IPS DF 4.7 (cell line): ENCODE data around the gene HOXA13.

ENCODE experiments used
- DNase-seq: peaks from one replicate; pipeline ENCODE4 v3.0.0-alpha.2; 2013; ENCODE audit warnings: low spot score; ENCODE audit errors: extremely low read depth

HOXA13 gene

DNA sequence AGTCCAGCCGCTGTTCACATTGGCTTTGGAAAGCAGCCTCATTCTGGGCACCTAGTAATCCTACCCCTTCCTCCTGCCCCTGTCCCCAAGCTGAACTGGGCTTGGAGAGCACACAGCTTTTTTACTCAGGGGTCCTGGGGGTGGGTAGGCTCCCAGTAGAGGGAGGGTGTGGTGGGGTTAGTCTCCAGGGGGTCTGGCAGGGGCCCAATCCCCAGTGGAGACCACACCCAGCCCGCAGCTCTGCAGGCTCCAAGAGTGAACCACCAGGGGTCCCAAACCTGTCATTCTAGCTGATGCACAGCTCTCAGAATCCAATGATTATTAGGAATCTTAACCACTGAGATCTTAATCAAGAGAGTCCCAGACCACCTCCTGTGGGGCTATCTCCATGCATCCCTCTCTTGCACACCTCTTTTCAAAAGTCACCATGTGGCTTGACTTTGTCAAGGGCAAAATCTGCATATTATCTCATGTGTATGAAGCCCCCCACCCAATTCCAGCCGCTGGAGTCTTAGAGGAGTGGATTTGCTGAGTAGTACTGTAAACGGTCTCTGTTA, 17.5 kb downstream of the HOXA13 start:
- DNase-seq, result no peak

DNA sequence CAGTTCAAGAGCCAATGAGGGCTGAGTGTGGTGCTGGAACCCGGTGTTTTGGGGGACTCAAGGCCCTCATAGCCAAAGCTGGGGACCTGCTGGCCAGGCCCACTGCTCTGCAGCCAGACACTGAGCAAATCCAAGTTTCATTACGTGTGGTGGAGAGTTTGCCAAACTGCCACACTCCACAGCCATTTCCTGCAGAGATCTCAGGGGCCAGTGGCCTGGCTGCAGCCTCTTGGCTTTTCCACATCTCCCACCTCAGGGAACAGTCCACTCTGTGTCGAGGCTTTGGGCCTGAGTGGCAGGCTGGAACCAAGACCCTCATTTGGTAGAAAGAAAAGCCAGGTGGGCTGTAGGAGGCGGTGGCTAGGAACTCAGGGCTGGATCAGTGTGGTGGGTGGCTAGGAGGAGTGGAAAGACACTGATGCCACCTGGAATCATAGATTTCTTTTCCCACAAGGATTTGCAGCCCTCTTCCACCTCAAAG, 18.1 kb downstream of the HOXA13 start:
- DNase-seq, result no peak

DNA sequence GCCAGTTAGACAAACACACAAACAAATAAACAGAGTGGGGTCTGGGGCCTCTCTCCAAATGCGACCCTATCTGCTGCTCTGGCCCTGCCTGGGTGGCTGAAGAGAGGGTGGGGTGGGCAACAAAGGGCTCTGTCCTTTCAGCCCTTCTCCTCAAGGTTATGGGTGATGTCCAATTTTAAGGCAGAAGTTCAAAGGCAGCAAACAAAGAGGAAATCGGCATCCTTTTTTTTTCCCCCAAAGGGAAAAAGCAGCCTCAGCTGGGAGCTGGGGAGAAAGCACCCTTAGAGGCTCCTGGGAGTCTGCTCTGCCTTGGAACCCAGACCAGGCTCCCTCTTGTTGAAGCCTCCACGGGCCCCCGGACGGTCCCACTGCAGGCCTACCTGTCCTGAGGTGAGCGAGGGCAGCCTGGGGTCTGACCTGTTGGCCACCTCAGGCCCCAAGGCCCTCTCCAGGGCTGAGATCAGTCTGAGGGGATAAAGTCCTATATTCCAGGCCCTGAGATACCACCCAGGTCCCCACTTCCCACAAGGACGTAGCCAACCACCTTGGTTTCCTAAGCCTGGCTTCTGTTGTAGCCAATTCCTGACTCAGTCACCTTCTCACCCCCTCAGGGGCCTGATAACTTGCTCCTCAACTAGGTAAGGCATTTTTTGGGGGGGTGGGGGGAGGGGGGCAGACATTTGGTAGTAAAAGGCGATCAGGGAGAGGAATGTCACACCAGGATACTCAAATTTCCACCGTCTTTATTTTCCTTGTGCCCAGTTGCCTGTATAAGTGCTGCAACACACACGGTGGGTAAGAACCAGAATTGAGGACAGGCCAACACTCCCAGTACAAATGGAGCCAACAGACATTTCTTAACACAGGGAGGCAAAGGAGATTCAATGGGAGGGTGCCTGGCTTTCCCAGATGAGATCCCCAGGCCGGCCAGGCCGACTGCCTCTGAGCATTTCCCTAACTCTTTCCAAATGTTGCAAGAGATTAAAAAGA, 19.2 kb downstream of the HOXA13 start:
- DNase-seq, result no peak

DNA sequence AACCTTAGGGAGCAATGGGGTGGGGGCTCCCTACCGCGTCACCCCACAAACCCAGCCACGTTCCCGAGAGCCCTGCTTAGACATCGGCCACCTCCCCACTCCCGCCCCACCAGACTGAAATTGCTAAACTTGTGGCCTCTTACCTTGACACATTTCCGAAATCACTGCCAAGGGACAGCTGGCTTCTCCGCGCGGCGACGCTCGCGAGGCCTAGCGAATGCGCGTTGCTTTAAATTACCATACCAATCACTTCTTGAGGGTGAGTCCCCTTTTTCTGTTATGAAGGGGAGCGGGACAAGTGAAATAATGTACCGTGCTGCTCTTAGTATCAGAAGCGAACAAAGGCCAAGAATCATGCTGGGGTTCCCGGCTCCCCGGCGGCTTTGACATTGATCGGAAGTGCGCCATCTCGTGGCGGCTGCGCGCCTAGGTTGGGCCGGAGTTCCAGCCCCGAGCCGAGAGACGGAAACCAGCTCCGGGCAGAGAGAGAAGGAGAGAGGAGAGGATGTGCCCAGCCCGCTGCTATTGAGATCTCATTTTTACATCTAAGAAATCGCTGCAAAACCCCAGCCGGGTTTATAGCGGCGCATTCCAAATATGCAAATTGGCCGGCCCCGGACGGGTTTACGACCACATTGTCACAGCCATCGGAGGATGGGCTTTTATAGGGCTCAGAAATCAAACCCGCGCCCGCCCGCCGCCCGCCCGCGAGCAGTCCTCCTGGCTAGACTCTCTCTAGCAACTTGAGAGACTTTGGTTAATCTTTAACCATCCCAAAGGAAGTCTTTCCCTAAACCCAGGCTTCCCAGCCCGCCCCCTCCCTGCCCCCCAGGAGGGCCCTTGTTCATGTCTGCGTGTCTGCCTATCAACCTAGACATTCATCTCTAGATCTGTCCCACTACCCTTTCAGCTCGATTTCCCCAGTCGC, 20.1 kb downstream of the HOXA13 start:
- DNase-seq, result no peak

DNA sequence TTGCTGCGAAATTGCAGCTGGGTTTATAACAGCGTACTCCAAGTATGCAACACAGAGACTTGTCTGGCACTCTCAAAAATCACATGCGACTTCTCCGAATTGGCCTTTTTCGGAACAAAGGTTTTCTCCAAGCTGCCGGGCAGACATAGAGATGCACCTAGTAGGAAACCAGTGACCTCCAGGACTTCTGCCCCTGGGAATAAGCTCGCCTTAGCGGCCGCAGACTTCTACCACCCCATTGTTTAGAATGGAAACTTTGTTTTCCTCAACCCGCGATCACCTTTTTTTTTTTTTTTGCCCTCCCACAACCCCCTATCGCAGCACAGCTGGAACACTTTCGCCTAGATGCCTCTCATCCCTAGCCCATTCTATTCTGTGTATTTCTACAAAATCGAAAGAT, 20.9 kb downstream of the HOXA13 start:
- DNase-seq, result no peak

DNA sequence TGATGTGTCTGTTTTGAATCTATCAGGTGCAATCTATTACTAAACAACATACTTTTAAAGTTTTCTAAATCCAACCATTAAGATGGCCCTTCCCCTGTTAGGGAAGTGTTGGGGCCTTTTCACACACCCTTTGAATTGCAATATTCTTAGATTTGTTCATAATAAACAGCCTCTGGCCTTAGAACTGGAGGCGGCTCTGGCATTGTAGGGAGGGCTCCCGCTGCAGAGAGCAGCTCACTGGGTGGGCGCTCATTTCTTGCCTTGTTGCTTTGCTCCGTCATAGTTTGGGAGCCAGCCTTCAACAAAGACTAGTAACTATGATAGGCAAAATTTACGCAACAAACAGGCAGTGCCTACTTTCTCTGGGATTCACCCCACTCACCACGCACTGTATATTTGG, 21.5 kb downstream of the HOXA13 start:
- no peak for DNase-seq

DNA sequence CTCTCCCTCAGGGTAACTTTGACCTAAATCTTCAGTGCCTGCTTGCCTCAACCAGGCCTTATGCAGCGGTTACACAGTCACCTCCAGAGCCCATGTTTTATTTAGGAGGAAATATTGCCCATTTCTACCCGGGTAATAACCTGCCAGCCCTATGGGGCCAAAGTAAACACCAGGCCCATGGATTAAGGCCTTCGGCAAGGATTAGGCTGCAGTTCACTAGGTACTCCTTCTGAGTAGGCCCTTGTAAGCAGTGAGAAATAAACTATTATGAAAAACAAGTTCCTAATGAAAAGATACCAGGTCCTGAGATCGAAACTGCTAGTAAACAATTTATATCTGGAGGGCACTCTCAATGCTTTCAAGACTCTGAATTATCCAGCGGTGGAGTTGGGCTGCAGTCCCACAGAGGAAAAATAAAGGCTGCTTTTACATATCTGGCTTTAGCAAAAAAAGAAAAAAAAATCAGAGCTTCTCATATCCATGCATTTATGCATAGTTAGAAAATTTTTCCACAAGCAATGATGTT, 22.0 kb downstream of the HOXA13 start:
- no peak for DNase-seq

DNA sequence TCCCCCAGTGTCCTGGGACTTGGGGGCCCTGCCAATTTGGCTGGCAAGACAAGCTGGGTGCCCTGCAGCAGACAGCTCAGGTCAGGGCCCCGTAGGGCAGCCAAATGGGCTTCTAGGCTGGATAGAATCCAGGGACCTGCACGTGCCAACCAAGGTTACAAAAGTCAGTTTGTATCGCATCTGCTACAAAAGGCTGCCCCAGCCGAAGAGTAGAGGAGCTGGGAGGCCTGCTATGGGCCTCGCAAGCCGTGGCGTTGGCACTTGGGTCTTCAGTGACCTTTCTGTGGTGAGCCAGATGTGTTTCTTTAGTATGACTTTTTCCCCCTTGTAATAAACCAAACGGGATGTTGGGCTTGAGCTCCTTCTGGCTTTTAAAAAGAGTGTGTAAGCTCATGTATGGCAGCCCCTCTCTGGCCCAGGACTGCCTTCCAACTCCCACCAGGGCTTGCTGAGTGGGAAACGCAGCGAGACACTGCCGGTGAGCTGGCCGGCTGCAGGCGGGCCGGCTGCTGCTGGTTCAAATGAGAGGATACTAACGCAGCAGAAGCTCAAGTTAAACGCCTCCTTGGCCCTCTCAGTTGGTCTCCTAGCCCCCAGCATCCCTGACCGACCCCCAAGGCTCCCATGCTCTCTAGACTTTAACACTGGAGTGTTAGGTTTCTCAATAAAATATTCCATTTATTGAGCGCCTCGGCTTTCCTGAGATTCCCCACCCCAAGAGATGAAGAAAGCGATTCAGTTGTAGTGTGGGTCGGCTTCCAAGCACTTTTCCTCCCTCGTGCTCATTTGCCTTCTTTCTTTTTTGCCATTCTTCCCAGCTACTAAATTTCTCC, 22.7 kb downstream of the HOXA13 start:
- DNase-seq, result no peak

DNA sequence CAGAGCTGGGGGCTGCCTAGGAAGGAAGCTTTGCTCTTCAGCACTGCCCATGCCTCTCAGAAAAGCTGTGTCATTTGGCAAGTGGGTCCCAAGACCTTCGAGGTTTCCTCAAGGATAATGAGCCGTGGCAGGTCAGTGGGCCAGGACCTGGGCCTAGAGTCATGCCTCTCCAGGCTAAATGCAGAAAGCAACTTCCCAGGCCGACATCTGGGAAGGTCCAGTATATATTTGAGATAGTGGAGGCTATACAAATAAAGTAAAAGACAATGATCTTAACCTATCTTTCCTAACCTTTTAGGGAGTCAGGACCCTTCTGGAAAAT, 23.4 kb downstream of the HOXA13 start:
- DNase-seq, result no peak

DNA sequence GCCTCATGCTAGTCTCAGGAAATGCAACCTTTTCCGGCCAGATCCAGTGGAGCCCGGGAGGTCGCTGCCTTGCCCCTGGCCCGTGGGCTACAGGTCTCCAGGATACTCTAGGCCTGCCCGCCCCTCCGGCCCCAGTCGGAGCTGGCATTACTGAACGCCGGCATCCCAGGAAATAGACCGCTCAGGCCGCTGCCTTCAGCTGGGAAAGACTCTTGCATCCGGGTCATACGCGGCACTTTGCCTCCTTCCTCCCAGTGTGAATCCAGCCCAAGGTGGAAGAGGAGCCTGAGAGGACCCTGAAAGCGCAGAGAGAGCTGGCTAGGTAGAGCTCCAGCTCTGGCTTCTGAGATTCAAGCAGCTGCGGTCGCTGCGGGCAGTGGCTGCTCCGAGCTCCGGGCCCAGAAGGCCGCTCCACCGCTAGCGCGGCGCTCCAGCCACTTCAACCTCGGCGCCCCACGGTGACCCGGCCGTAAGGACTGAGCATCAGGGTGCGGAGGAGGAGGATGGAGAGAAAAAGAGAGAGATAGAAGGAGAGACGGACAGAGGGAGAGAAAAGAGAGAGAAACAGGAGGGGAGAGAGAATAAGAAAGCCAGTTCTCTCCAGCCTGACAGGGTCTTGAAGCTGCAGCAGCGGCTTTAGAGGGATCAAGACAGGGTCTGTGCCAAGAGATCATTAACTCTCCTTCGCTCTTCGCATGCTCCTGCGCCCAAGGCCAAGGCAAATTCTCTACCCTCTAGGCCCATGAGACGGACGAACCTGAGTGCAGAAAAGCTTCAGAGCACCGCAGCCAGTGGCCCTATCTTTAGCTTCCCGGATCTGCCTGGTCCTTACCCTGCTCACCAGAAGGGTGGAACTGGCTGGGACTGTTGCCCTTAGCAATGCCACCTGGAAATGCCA, 24.0 kb downstream of the HOXA13 start:
- no peak for DNase-seq

DNA sequence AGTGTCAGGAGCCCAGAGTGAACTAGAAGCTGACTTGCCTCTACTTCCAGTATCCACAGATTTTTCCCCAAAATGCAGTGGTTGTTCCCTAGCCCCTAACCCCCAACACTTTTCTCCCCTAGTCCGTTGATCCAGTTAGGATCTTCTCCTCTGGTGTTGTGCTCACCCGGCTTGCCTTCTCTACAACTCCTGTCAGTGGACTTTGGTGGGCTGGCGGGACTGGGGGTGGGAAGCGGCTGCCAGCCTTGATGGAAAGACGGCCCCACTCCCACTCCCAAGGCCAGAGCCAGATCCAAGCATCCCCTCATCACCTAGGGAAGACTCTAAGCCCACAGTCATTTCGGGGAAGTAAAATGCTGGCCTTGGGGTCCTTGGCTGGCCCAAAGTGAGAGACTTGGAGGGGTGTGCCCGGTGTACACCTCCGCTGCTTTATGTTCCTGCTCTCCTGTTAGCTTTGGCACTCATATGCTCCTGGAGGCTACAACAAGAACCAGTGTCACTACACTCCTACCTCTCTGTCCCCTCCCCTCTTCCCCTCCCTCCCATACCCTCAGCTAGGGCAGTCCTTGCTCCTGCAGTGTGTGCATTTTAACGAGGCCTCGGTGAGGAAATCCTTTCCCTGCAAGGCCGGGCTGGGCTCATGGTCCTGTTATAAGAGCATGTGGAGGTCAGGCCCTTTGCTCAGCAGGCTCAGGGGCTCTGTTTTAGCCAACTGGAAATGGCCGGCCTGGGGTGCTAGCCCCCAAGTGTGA, 24.8 kb downstream of the HOXA13 start:
- DNase-seq, result no peak

DNA sequence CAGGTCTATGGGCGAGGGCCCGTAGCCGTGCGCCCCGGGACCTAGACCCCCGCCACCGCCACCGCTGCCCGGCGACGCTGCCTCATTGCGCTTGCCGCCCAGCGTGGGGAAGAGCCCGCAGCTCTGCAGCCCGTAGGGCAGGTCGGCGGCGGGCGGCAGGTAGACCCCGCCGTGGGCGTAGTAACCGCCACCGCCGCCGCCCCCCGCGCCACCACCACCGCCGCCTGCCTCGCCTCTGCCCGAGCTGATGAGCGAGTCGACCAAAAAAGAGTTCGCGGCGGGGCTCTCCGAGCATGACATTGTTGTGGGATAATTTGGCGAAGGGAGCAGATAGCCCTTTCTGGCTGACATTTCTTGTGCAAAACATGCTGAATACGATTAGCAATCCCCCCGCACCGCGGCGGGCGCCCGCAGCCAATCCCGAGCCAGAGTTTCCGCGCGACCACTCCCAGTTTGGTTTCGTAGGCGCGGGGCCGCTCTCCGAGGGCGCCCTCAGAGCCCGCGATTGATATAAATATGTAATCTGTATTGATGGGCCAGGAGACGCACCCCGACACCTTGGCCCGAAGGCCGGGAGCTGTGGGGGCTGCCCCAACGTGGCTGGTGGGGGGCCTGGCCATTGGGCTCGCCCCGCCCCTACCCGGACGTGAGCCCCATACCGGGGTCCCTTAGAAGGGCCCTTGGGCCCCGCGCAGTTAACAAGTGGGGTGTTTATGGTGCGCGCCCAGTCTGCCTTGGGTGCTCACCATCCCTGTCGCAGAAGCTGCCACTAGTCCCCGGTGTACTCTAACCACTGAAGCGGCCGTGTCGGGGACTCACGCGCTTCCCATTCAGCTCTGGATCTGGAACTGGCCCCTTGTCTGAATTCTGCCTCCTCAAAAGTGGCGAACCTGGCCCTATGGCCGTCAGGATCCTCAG, 25.7 kb downstream of the HOXA13 start, which contains the start of gene HOXA10:
Gene HOXA10, minus strand, starts transcription at position 365 of the 918 bp plus-strand sequence. Its CDS starts 14 bp downstream, at position 351.
- no peak for DNase-seq

DNA sequence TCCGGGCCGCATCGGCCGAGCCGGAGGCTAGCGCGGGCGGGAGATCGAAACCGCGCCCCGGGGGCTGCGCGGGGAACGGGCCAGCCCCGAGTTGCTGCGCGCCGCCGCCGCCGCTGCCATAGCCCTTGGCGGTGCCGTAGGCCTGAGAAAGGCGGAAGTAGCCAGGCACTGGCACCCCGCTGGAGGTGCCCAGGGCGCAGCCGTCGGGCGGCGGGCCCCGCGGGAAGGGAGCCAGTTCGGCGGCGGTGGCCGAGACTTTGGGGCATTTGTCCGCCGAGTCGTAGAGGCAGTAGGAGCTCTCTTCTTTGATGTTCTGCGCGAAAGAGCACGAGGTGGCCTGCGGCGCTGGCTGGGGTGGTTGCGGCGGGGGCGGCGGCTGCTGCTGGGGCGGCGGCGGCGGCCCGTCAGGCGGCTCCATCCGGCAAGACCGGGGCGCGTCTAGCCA, 26.4 kb downstream of the HOXA13 start:
- DNase-seq, result no peak

DNA sequence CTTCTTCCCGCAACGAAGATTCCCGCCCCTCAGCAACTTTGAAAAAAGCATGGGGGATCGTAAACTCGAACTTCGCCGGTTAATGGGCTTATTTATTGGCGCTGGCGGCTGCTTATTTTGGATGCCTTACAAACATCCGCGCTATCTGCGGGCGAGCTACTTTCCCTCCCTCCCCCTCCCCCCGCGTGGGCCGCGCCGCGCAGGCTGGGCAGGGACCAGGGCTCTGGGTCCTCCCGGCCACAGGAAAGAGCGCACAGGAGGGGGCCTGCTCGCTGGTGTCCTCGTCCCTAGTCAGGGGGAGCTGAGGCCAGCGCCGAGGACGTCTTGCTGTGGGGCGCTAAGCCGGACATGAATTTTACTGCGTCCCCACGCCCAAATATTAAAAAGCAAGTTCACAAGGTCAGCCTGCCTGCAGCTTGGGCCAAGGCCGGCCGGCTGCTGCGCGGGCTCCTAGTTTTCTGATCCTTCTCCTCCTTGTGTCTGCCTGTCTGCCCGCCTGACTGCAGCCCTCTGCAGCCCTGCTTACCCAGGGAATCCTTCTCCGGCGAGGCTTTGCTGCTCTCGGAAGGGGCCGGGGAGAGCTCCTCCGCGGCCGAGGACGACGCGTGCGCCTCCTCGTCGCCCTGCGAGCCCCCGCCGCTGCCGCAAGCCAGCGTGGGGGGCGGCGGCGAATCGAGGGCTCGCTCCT, 26.9 kb downstream of the HOXA13 start:
- DNase-seq, result no peak

DNA sequence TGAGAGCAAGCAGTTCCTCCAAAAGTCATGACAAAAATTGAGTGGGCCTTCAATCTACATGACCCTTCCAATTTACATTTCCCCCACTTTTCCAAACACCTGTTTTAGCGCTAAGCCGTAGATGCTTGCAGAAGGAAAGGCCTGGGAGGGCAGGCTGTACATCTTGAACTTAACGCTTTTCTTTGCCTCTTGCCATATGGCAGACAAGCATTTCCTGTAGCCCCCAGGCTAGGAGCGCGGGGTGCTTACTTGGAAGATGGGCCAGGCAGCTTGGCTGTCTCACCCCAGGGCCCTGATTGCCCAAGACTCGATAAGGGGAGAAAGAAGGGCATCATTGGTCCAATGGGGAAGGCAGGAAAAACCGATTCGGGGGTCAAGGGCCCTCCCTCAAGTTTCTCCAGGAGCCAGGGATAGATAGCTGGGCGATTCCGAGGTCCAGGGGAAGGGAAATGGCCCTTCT, 27.5 kb downstream of the HOXA13 start:
- DNase-seq, result no peak

DNA sequence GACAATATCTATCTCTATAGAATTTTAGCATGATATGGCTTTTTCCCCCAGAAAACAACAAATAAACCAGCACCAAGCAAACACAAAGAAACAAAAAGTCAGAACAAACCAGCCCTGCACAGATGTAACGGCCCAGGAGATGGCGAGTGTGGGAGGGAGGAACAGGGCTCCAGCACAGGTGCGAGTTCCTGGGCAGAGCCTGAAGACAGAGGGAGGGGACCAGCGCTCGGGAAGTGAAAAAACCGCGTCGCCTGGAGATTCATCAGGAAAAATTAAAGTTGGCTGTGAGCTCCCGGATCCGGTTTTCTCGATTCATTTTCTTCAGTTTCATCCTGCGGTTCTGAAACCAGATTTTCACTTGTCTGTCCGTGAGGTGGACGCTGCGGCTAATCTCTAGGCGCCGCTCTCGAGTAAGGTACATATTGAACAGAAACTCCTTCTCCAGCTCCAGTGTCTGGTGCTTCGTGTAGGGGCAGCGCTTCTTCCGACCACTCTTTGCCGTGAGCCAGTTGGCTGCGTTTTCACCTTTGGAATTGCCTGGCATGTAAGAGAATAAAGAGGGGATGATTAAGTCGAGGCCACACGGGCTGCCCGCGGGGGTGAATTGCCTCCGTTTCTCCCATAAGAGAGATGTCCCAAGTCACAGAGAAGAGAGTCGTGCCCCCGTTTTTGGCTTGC, 28.1 kb downstream of the HOXA13 start:
- DNase-seq, result no peak

DNA sequence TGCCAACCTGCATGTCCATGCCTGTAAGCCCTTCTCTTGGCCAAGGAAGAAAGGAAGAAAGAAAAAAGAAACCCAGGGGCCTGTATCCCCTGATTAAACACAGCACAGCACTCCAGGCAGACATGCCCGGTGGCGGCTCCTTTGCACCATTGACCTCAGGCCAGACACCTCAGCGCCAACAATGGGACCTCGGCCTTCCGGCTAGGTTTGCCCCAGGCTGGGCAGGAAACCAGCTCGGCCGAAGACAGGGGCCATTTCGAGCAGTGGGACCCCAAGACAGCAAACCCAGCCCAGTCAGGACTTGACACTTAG, 28.6 kb downstream of the HOXA13 start:
- no peak for DNase-seq
